K562 (cell line): Measurements from ENCODE around the gene MED15.
A peak's percentile ranks its signal among the peaks of the same experiment; 100 is the strongest.

Experiments
- ARNT ChIP-seq, 2 experiments: fragments of 450-650 bp; IDR thresholded peaks; 2 replicates each; pipeline ENCODE4 v1.6.1; 2016; ENCODE audit warnings: mild to moderate bottlenecking in 1 of 2
- ATF7 ChIP-seq: fragments of 450-650 bp; IDR thresholded peaks from 2 replicates; pipeline ENCODE4 v1.7.1; 2014; ENCODE audit warnings: mild to moderate bottlenecking, moderate library complexity
- CREB5 ChIP-seq: fragments of 250-450 bp; sonication (Bioruptor Pico); IDR thresholded peaks from 2 replicates; pipeline ENCODE4 v1.5.0; 2020; ENCODE audit warnings: mild to moderate bottlenecking
- CTCF ChIP-seq, 3 experiments: IDR thresholded peaks in 2 of 3; conservative IDR thresholded peaks in 1 of 3; 2 replicates each; pipeline ENCODE4 v1.5.1; 2011 to 2012; ENCODE audit warnings: low read length in 3 of 3, mild to moderate bottlenecking in 3 of 3, control low read depth in 2 of 3, improper control_type of control experiment in 1 of 3, inconsistent platforms in 1 of 3, low read depth in 1 of 3, mixed read lengths in 1 of 3, moderate library complexity in 1 of 3; ENCODE audit not compliant: insufficient read depth in 2 of 3
- DPF2 ChIP-seq: fragments of 450-650 bp; IDR thresholded peaks from 2 replicates; pipeline ENCODE4 v1.6.1; 2016
- POLR2AphosphoS5 ChIP-seq: IDR thresholded peaks from 2 replicates; pipeline ENCODE4 v1.6.1; 2011; ENCODE audit warnings: mild to moderate bottlenecking, low read depth, low read length, moderate library complexity; ENCODE audit not compliant: control insufficient read depth, insufficient read depth
- SIN3A ChIP-seq, 2 experiments: fragments of 150-350 bp in 1 of 2; IDR thresholded peaks; 2 replicates each; pipeline ENCODE4 v1.6.1; 2011 to 2016; ENCODE audit warnings: borderline replicate concordance in 2 of 2, low read depth in 2 of 2, low read length in 2 of 2, mild to moderate bottlenecking in 2 of 2, moderate library complexity in 2 of 2; ENCODE audit not compliant: control insufficient read depth in 1 of 2
- SIX5 ChIP-seq, 2 experiments: IDR thresholded peaks; 2 replicates each; pipeline ENCODE4 v1.6.1; 2011; ENCODE audit warnings: low read length in 2 of 2, borderline replicate concordance in 1 of 2, low read depth in 1 of 2, mild to moderate bottlenecking in 1 of 2, moderate library complexity in 1 of 2; ENCODE audit not compliant: insufficient read depth in 1 of 2
- SMC3 ChIP-seq: conservative IDR thresholded peaks from 2 replicates; pipeline ENCODE4 v1.6.1; 2011; ENCODE audit warnings: low read depth, low read length, improper control_type of control experiment; ENCODE audit not compliant: insufficient read depth
- THRA ChIP-seq: fragments of 450-650 bp; IDR thresholded peaks from 2 replicates; pipeline ENCODE4 v1.6.1; 2017; ENCODE audit warnings: mild to moderate bottlenecking, moderate library complexity
- ZBTB7A ChIP-seq: IDR thresholded peaks from 2 replicates; pipeline ENCODE4 v1.6.1; 2011; ENCODE audit warnings: low read depth, mild to moderate bottlenecking, low read length, moderate library complexity, borderline replicate concordance; ENCODE audit not compliant: control insufficient read depth

GRCh38 chr22:20610243-20610686 lies 102.9 kb downstream of the MED15 start:
- TF ChIP-seq CTCF (IDR thresholded peaks at IDR 0.05 in 2 of 3, conservative IDR thresholded peaks at IDR 0.05 in 1 of 3; ENCODE audit: insufficient read depth in 2 of 3, low read depth in 1 of 3, low read length in 3 of 3), result no peak
- no peak for TF ChIP-seq ARNT (IDR thresholded peaks at IDR 0.05)
- no peak for TF ChIP-seq THRA
- TF ChIP-seq ATF7, result no peak
- TF ChIP-seq CREB5, result no peak
- no peak for TF ChIP-seq SIN3A (IDR thresholded peaks at IDR 0.05; ENCODE audit: borderline replicate concordance in 2 of 2, control insufficient read depth in 1 of 2, low read depth in 2 of 2, low read length in 2 of 2)
- 0 out of 4 replicates have a peak, but pooled peaks of 1 of the 2 experiments have one; percentile 10 for TF ChIP-seq SIX5 (IDR thresholded peaks at IDR 0.05; ENCODE audit: borderline replicate concordance in 1 of 2, insufficient read depth in 1 of 2, low read depth in 1 of 2, low read length in 2 of 2)
- TF ChIP-seq DPF2, result no peak
- TF ChIP-seq ZBTB7A, result no peak
- TF ChIP-seq POLR2AphosphoS5, result no peak
- no peak for TF ChIP-seq SMC3
